ENCODE data around the gene CHRM2. TPM values are rescaled to one million over a fixed set of nuclear protein-coding genes. Genes with fewer than 3 reads are reported as not detected.
A peak's percentile ranks its signal among the peaks of the same experiment; 100 is the strongest.

Gene CHRM2
- total and polyA plus RNA-seq, 2 of the 8 experiments (the other 6 are each of a cell fraction or from before 2014, with no cell fraction given): 0.17 to 0.32 TPM

DNA sequence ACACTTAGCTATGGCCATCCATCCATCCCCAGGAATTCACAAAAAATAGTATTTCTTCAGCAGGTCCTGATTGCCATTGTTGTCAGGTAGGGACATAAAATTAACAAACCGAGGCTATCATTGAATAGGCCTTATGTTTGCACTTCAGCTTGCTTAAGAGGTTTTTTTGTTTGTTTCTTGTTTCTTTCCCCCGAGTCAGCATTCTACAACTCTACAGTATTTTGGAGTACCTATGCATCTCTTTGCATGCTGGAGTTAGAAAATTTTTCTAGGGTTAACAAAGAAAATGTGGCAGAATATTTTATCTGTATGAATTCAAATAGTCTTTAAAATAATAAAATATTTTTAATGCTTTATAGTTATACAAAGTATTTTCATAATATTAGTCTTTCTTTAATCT lies 26.3 kb downstream of the CHRM2 start:
- H3K27ac ChIP-seq (ENCODE audit: low read depth, low read length): no peak overlapping the region
- H3K23me2 ChIP-seq (ENCODE audit: low read depth, low read length): no peaks in the 10 kb centered on the region
- H3K23ac ChIP-seq (ENCODE audit: insufficient read length): no peak overlapping the region
- CTCF ChIA-PET (ENCODE audit: partially characterized antibody): interaction anchor here (0.8 to 1.5 kb wide), 2 partner anchors 10 to 12 kb away, joined by 3 to 4 read pairs; no protein-coding TSS in a partner anchor
- H4K91ac ChIP-seq (replicated peaks; ENCODE audit: insufficient read length, low read length): no peak overlapping the region
- TF ChIP-seq ZNF274 (IDR thresholded peaks at IDR 0.05; ENCODE audit: borderline replicate concordance, extremely low read depth, low read length): no peak
- no peak for TF ChIP-seq RXRA (IDR thresholded peaks at IDR 0.05; ENCODE audit: insufficient read depth, low read depth, low read length)
- TF ChIP-seq POLR2A (IDR thresholded peaks at IDR 0.05; ENCODE audit: control extremely low read depth in 1 of 2, low read depth in 2 of 2, low read length in 2 of 2): no peak
- peak; percentile 85; the same call in 1 of the 2 replicates for TF ChIP-seq MAFK (IDR thresholded peaks at IDR 0.05; ENCODE audit: low read depth, low read length)
- TF ChIP-seq EZH2 (IDR thresholded peaks at IDR 0.05; ENCODE audit: low read depth, low read length, severe bottlenecking): no peak
- TF ChIP-seq POLR2AphosphoS5 (IDR thresholded peaks at IDR 0.05; ENCODE audit: low read depth, low read length): no peak
- H2BK15ac ChIP-seq (ENCODE audit: low read length): no peak overlapping the region
- H4K20me1 ChIP-seq (replicated peaks in 1 of 2; ENCODE audit: control insufficient read depth in 1 of 2, insufficient read depth in 2 of 2, low read length in 2 of 2): no peaks in the 10 kb centered on the region
- no peak overlapping the region for H3K4ac ChIP-seq (replicated peaks; ENCODE audit: insufficient read length, low read depth, low read length)
- no peak overlapping the region for H3K4me3 ChIP-seq (ENCODE audit: extremely low read depth in 1 of 4, insufficient read depth in 2 of 4, low read depth in 3 of 4, low read length in 4 of 4)
- H2BK120ac ChIP-seq (replicated peaks; ENCODE audit: low read depth, low read length): no peak overlapping the region
- H3K4me1 ChIP-seq (replicated peaks in 1 of 4; ENCODE audit: control insufficient read depth in 3 of 4, insufficient read depth in 4 of 4, low read length in 3 of 4): no peaks in the 10 kb centered on the region; a peak in 2 of 7 replicates
- H3K4me2 ChIP-seq (ENCODE audit: insufficient read depth in 1 of 2, low read depth in 2 of 2, low read length in 2 of 2): no peak overlapping the region
- no peaks in the 10 kb centered on the region for H3K79me2 ChIP-seq (ENCODE audit: control insufficient read depth in 1 of 2, insufficient read depth in 2 of 2, low read length in 2 of 2)
- H3K56ac ChIP-seq (replicated peaks; ENCODE audit: insufficient read length, low read depth, low read length): no peak overlapping the region
- H3K36me3 ChIP-seq (ENCODE audit: control insufficient read depth in 2 of 4, insufficient read depth in 4 of 4, low read length in 3 of 4): no peaks in the 10 kb centered on the region
- 98% methylated on average over 2 of the region's 2 CpGs; no CpG with 5 or more reads in 1 of the 2 experiments for WGBS, 2 experiments (ENCODE audit: extremely low coverage in 1 of 2, insufficient coverage in 1 of 2, insufficient read length in 1 of 2, insufficient replicate concordance in 2 of 2, low coverage in 1 of 2, low lambda C conversion rate in 2 of 2, missing lambda C conversion rate in 1 of 2)
- FAIRE-seq (no peak), DNase-seq (ENCODE audit: low read depth in 1 of 2, low spot score in 2 of 2) (no peak)
- H2BK20ac ChIP-seq (ENCODE audit: low read length): no peak overlapping the region
- no peak overlapping the region for H2BK12ac ChIP-seq (ENCODE audit: low read depth, low read length)
- H2BK5ac ChIP-seq (ENCODE audit: low read depth, low read length): no peak overlapping the region
- no peak overlapping the region for H2AFZ ChIP-seq (ENCODE audit: low read length)
- POLR2A ChIA-PET (ENCODE audit: partially characterized antibody): no interaction called here
- H3K79me1 ChIP-seq (ENCODE audit: low read depth, low read length): no peaks in the 10 kb centered on the region
- no peak overlapping the region for H4K5ac ChIP-seq (ENCODE audit: insufficient read length, low read depth, low read length)
- no peaks in the 10 kb centered on the region for H3K27me3 ChIP-seq (replicated peaks in 1 of 4; ENCODE audit: control insufficient read depth in 3 of 4, extremely low read depth in 1 of 4, insufficient read depth in 3 of 4, low read length in 3 of 4)
- H2AK5ac ChIP-seq (ENCODE audit: low read depth, low read length): no peak overlapping the region
- H3K9ac ChIP-seq (replicated peaks in 1 of 4; ENCODE audit: extremely low read depth in 1 of 4, low read depth in 3 of 4, low read length in 3 of 4): no peak overlapping the region
- no peak overlapping the region for H3K18ac ChIP-seq (ENCODE audit: extremely low read depth, low read length)
- no peak overlapping the region for H3K14ac ChIP-seq (ENCODE audit: insufficient read length)
- no peak overlapping the region for H4K8ac ChIP-seq (ENCODE audit: extremely low read depth, insufficient read depth, low read length)
- no peaks in the 10 kb centered on the region for H3K9me3 ChIP-seq (ENCODE audit: insufficient read depth in 2 of 2, low read depth in 1 of 2, low read length in 1 of 2)

Measured in H1 (cell line).